Stimulated activated naive CD8-positive, alpha-beta T cell treated with anti-CD3 and anti-CD28 coated beads, Interleukin-15, amount 100 ng/mL, for 72 hours (primary cell): ENCODE data around the gene NFIA.

ENCODE experiments used
- ATAC-seq: fragments of 150-1000 bp; cut with Tn5 transposase; 2 replicates; pipeline ENCODE4 v1.10.0; 2021; ENCODE audit warnings: mild to moderate bottlenecking, moderate library complexity
- DNase-seq, 2 donors: peaks; one replicate each; pipeline ENCODE4 v3.0.0; 2021 to 2022
- H3K27ac Mint-ChIP-seq, 2 donors: one replicate each; pipeline ENCODE4 v1.8.0; 2022; ENCODE audit warnings: mild to moderate bottlenecking in 2 of 2, mixed read lengths in 2 of 2, moderate library complexity in 2 of 2
- H3K27me3 Mint-ChIP-seq: one replicate; pipeline ENCODE4 v1.8.0; 2022; ENCODE audit warnings: mixed read lengths
- H3K4me1 Mint-ChIP-seq: one replicate; pipeline ENCODE4 v1.8.0; 2022; ENCODE audit warnings: mild to moderate bottlenecking, mixed read lengths
- H3K4me3 Mint-ChIP-seq, 2 donors: one replicate each; pipeline ENCODE4 v1.8.0; 2022; ENCODE audit warnings: mild to moderate bottlenecking in 2 of 2, mixed read lengths in 2 of 2, moderate library complexity in 1 of 2
- H3K9me3 Mint-ChIP-seq, 2 donors: one replicate each; pipeline ENCODE4 v1.8.0; 2022; ENCODE audit warnings: mixed read lengths in 2 of 2

The NFIA gene

DNA sequence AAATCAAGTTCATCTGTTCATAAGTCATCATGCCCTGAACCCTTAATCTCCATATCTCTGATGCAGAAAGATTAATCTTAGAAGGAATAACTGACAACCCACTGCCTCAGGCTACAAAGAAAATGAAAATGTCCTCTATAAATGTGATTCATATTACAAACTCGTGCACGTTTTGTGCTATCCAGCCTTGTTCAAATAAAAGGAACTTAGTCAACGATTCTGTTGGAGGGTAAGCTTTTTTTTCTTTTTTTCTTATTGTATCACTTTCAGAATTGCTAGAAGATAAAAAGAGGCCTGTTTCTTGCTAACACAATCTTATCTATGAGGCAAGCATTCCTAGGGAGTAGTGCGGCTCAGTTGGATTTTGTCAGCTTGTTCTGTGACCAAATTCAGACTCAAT is 414.1 kb downstream of the NFIA start:
- no peak overlapping the region for H3K4me3 Mint-ChIP-seq
- H3K27me3 Mint-ChIP-seq: no peaks in the 10 kb centered on the region
- DNase-seq (no peak), ATAC-seq (no peak)
- H3K27ac Mint-ChIP-seq: no peak overlapping the region
- H3K9me3 Mint-ChIP-seq: no peaks in the 10 kb centered on the region
- H3K4me1 Mint-ChIP-seq: no peaks in the 10 kb centered on the region

DNA sequence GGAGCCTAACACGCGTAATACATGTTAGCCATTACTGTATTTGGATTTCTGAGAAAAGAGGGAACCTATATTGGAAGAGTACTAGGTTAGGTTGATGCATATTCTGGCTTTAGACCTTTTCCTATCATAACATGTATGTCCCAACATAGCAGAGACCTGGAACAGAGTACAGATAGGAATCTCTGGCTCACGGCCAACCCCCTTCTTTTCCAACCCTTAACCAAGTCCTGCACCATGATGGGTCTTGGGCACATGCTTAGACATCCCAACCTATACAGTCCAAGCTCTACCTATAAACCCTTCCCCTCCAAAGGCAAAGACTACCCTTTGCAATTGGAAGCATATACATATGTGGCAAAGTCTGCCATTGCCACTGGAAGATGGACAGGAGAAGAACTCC is 414.7 kb downstream of the NFIA start:
- Mint-ChIP-seq H3K4me1 (no peaks in the 10 kb centered on the region), H3K4me3 (no peak overlapping the region)
- no peak for ATAC-seq

DNA sequence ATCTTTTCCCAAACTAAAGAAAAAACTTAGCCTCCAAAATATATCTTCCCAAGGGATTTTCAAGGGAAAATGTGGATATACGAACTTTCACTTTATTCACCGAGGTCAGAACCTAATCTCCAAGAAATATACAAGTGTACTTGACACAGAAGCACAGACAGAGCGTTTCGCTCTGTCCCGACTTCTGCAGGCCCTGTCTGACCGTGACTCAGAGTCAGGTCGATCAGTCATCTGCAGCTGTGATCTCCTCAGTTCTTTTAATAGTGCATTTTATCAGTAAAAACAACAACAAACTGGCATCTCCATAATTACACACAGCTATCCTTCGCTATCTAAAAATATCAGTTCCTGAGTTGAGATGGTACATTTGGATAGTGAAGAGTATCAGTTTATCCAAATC is 416.0 kb downstream of the NFIA start:
- DNase-seq (no peak), ATAC-seq (no peak)
- no peak overlapping the region for H3K4me3 Mint-ChIP-seq
- no peaks in the 10 kb centered on the region for H3K9me3 Mint-ChIP-seq
- peaks cover 7% of the 10 kb centered on the region for H3K4me1 Mint-ChIP-seq
- no peak overlapping the region for H3K27ac Mint-ChIP-seq
- H3K27me3 Mint-ChIP-seq: no peaks in the 10 kb centered on the region

More for the DNA sequence above, 414.7 kb downstream of the NFIA start:
- Mint-ChIP-seq H3K27me3 (no peaks in the 10 kb centered on the region), H3K27ac (peak overlapping the region in 1 of 2 donors; percentile 86), H3K9me3 (no peaks in the 10 kb centered on the region)
- DNase-seq: no peak

DNA sequence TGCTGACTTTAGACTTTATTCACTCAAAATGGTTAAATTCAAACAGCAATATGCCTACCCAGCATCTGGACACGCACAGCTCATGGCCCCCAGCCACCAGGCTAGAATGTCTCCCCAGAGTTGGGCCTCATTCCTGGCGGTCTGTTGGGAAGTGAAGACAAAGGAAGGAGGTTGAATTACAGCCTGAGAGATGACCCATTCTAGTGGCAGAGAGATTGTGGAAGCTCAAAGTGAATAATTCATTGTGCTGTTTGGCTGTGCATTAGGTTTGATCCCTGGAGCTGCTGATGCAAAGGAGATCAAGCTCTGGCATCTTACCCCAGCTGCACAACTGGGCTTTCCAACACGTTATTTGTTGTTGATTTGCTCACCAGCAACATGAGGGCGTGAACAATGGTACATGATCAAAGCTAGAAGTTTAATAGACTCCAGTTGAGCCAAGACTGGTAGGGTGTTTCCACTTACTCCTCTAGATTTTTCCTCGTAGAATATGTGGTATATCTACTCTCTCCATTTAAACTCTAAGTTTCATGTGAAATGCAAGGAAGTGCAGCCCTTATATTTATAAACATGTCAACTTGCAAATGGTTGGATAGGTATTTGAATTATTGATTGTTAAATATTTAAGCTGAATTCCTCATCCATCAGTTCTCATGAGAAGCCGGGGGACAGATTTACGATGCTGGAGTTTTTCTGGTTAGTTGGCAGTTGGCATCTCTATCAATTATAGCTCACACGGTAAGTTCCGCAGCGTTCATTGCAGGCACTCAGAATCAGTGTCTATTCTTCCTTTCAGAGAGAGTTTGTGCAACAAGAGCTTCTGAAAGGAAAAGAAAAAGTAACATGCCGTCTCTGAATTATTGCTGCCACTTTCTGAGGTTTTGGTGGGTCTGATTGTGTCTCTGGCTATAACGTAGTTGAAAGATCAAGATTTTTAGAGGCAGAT is 419.9 kb downstream of the NFIA start:
- Mint-ChIP-seq H3K9me3 (no peaks in the 10 kb centered on the region), H3K4me1 (peaks cover 7% of the 10 kb centered on the region), H3K27me3 (no peaks in the 10 kb centered on the region), H3K27ac (no peak overlapping the region), H3K4me3 (no peak overlapping the region)
- ATAC-seq: no peak
- no peak for DNase-seq

DNA sequence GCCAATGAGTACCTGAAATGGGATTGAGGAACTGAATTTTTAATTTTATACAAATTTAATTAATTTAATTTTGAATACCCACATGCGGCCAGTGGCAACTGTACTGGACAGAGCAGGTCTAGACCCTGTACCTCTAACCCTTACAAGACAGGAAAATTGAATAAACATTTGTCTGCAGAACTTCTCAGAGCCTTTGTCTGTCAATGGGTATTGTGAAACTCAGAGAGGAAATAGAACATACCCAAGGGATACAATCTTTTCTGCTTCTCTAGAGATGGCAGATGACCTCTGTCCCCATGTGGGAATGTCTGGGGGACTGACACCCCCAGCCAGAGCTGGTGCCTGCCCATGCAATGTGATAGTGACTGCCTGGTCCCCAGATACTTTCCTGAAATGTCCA is 421.9 kb downstream of the NFIA start:
- Mint-ChIP-seq H3K27ac (peak overlapping the region in 1 of 2 donors; percentile 19), H3K9me3 (no peaks in the 10 kb centered on the region), H3K4me3 (no peak overlapping the region), H3K4me1 (peaks cover 7% of the 10 kb centered on the region), H3K27me3 (no peaks in the 10 kb centered on the region)
- DNase-seq (no peak), ATAC-seq (no peak)

- no peaks in the 10 kb centered on the region for H3K9me3 Mint-ChIP-seq
- DNase-seq (no peak), ATAC-seq (no peak)
- peaks cover 7% of the 10 kb centered on the region for H3K4me1 Mint-ChIP-seq
- H3K27ac Mint-ChIP-seq: no peak overlapping the region
- H3K4me3 Mint-ChIP-seq: no peak overlapping the region
- H3K27me3 Mint-ChIP-seq: no peaks in the 10 kb centered on the region
Measured at GRCh38 chr1:61504852-61505390, 422.6 kb downstream of the NFIA start.

GRCh38 chr1:61506236-61506635 is 423.9 kb downstream of the NFIA start:
- no peaks in the 10 kb centered on the region for H3K9me3 Mint-ChIP-seq
- H3K27me3 Mint-ChIP-seq: no peaks in the 10 kb centered on the region

GRCh38 chr1:61506944-61507500 is 424.7 kb downstream of the NFIA start:
- no peaks in the 10 kb centered on the region for H3K9me3 Mint-ChIP-seq
- H3K27ac Mint-ChIP-seq: no peak overlapping the region
- no peaks in the 10 kb centered on the region for H3K27me3 Mint-ChIP-seq
- DNase-seq: no peak
- no peak for ATAC-seq
- H3K4me3 Mint-ChIP-seq: no peak overlapping the region
- peaks cover 12% of the 10 kb centered on the region for H3K4me1 Mint-ChIP-seq

More at GRCh38 chr1:61506236-61506635, 423.9 kb downstream of the NFIA start:
- Mint-ChIP-seq H3K4me3 (no peak overlapping the region), H3K4me1 (peaks cover 7% of the 10 kb centered on the region), H3K27ac (no peak overlapping the region)
- no peak for ATAC-seq
- DNase-seq: no peak
